GM23248 (cell line): ENCODE measurements around the gene ACAT2. TPM values are rescaled to one million over a fixed set of nuclear protein-coding genes. Genes with fewer than 3 reads are reported as not detected.

Source experiments
- DNase-seq: peaks from one replicate; pipeline ENCODE4 v3.0.0-alpha.2; 2015
- H2AFZ ChIP-seq: fragments of 200-600 bp; sonication (generic); 2 replicates; pipeline ENCODE4 v1.6.1; 2016; ENCODE audit warnings: antibody characterized with exemption
- H3F3A ChIP-seq: fragments of 200-600 bp; sonication (generic); 2 replicates; pipeline ENCODE4 v1.6.1; 2016; ENCODE audit warnings: mild to moderate bottlenecking, antibody characterized with exemption, mixed run types; ENCODE audit not compliant: insufficient read depth
- H3K27ac ChIP-seq: fragments of 200-600 bp; sonication (generic); 2 replicates; pipeline ENCODE4 v1.5.1; 2016; ENCODE audit warnings: mild to moderate bottlenecking
- H3K27me3 ChIP-seq: fragments of 200-600 bp; sonication (generic); replicated peaks from 2 replicates; pipeline ENCODE4 v1.6.1; 2016; ENCODE audit warnings: mild to moderate bottlenecking; ENCODE audit not compliant: insufficient read depth
- H3K36me3 ChIP-seq: fragments of 200-600 bp; sonication (generic); 2 replicates; pipeline ENCODE4 v1.6.1; 2016; ENCODE audit warnings: low read depth, mild to moderate bottlenecking
- H3K4me1 ChIP-seq: fragments of 200-600 bp; sonication (generic); 2 replicates; pipeline ENCODE4 v1.6.1; 2016; ENCODE audit warnings: mild to moderate bottlenecking; ENCODE audit not compliant: insufficient read depth
- H3K4me2 ChIP-seq: fragments of 200-600 bp; sonication (generic); one replicate; pipeline ENCODE4 v1.6.1; 2016; ENCODE audit warnings: mild to moderate bottlenecking; ENCODE audit not compliant: unreplicated experiment
- H3K4me3 ChIP-seq: fragments of 200-600 bp; sonication (generic); 2 replicates; pipeline ENCODE4 v1.5.1; 2016; ENCODE audit warnings: mild to moderate bottlenecking
- H3K79me2 ChIP-seq: fragments of 200-600 bp; sonication (generic); 2 replicates; pipeline ENCODE4 v1.6.1; 2016; ENCODE audit warnings: mild to moderate bottlenecking; ENCODE audit not compliant: insufficient read depth
- H3K9ac ChIP-seq: fragments of 200-600 bp; sonication (generic); 2 replicates; pipeline ENCODE4 v1.6.1; 2016; ENCODE audit warnings: mild to moderate bottlenecking
- H3K9me2 ChIP-seq: fragments of 200-600 bp; sonication (generic); 2 replicates; pipeline ENCODE4 v1.6.1; 2016; ENCODE audit warnings: mixed run types, mild to moderate bottlenecking, moderate library complexity; ENCODE audit not compliant: insufficient read depth
- H3K9me3 ChIP-seq: fragments of 200-600 bp; sonication (generic); one replicate; pipeline ENCODE4 v1.6.1; 2017; ENCODE audit warnings: low read depth
- H4K20me1 ChIP-seq: fragments of 200-600 bp; sonication (generic); 2 replicates; pipeline ENCODE4 v1.6.0; 2016; ENCODE audit not compliant: insufficient read depth
- EZH2 ChIP-seq: fragments of 200-600 bp; sonication (generic); IDR thresholded peaks from 2 replicates; pipeline ENCODE4 v1.6.1; 2018; ENCODE audit warnings: antibody characterized with exemption, mild to moderate bottlenecking; ENCODE audit not compliant: insufficient read depth, poor library complexity, severe bottlenecking
- EZH2phosphoT487 ChIP-seq: fragments of 200-600 bp; sonication (generic); IDR thresholded peaks from 2 replicates; pipeline ENCODE4 v1.6.1; 2018; ENCODE audit warnings: antibody characterized with exemption, moderate library complexity, mild to moderate bottlenecking, low read depth; ENCODE audit not compliant: insufficient read depth
- WGBS, 2 experiments: methylation state at CpG; one replicate each; pipeline ENCODE4 v1.1.6; 2015 to 2017; ENCODE audit warnings: low lambda C conversion rate in 2 of 2, low coverage in 1 of 2; ENCODE audit errors: missing lambda C conversion rate in 2 of 2; 5-methylcytosine and 5-hydroxymethylcytosine counted together
- in situ Hi-C: fragments of 300-500 bp; cut with MboI; formaldehyde crosslinking; loops from 2 replicates; pipeline ENCODE4 v1.15.0; 2020
- polyA plus RNA-seq: library from polyadenylated mRNA; unstranded; fragments of >200 nt; fragmentation: Nextera tagmentation; extraction: Ambion mirVana; gene quantifications from 2 replicates; pipeline ENCODE4 v1.2.1, GENCODE V29; 2016
- total RNA-seq: library from RNA; depleted of rRNA; stranded (reverse); fragments of >200 nt; shearing (Covaris generic); gene quantifications from 2 replicates; pipeline ENCODE4 v1.2.3, GENCODE V29; 2014

ACAT2 gene
- total and polyA plus RNA-seq, 2 experiments from 2014 or later: 10.5 to 18.9 TPM

DNA sequence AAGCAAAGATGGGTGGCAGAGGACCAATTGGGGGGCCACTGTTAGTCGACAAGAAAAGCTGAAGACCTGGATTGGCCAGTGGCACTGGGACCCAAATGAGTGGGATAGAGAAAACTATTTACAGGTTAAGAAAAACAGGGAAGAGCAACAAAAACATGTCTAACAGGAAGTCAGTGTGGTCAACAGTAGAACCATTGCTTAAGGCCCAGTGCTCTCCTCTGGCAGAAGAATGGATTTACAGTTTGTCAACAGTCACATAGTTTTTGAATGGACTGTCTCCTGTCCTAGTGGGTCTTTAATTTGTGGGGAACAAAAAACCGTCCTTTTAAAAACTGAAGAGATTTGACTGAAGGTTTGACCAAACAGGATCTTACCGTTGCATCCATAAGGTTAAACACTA is 46.7 kb upstream of the ACAT2 start:
- H3K79me2 ChIP-seq: peaks cover 61% of the 10 kb centered on the region
- in situ Hi-C loops: no loop called here
- H3K36me3 ChIP-seq: no peaks in the 10 kb centered on the region
- H4K20me1 ChIP-seq: no peaks in the 10 kb centered on the region
- H3K9me3 ChIP-seq: no peaks in the 10 kb centered on the region
- H3K4me3 ChIP-seq: no peak overlapping the region
- H3F3A ChIP-seq: peaks cover 31% of the 10 kb centered on the region
- 79 to 86% methylated on average over 3 of the region's 3 CpGs for WGBS, 2 experiments
- no peaks in the 10 kb centered on the region for H3K27me3 ChIP-seq
- H2AFZ ChIP-seq: no peak overlapping the region
- H3K4me2 ChIP-seq: no peak overlapping the region
- no peak overlapping the region for H3K27ac ChIP-seq
- TF ChIP-seq EZH2phosphoT487 (no peak), EZH2 (no peak)
- no peak overlapping the region for H3K9ac ChIP-seq
- no peaks in the 10 kb centered on the region for H3K9me2 ChIP-seq
- no peak for DNase-seq
- peaks cover 25% of the 10 kb centered on the region for H3K4me1 ChIP-seq

DNA sequence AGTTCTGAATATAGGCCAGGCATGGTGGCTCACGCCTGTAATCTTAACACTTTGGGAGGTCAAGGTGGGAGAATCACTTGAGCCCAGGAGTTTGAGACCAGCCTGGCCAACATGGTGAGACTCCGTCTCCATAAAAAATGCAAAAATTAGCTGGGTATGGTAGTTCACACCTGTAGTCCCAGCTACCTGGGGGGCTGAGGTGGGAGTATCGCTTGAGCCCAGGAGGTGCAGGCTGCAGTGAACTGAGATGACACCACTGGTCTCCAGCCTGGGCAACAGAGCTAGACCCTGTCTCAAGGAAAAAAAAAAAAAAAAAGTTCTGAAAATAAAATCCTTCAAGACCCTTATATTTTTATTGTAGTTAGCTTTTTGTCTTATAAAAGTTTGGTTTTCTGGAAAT is 46.2 kb upstream of the ACAT2 start:
- Histone ChIP-seq H4K20me1 (no peaks in the 10 kb centered on the region), H3K9me2 (no peaks in the 10 kb centered on the region), H3K4me3 (no peak overlapping the region), H3F3A (peaks cover 31% of the 10 kb centered on the region), H3K27me3 (no peaks in the 10 kb centered on the region), H3K79me2 (peaks cover 65% of the 10 kb centered on the region), H3K9ac (peak overlapping the region; percentile 53), H2AFZ (no peak overlapping the region), H3K9me3 (no peaks in the 10 kb centered on the region), H3K4me2 (peak overlapping the region; percentile 57), H3K36me3 (no peaks in the 10 kb centered on the region), H3K4me1 (peaks cover 25% of the 10 kb centered on the region), H3K27ac (peak overlapping the region; percentile 74)
- 96 to 98% methylated on average over 3 of the region's 3 CpGs for WGBS, 2 experiments
- in situ Hi-C loops: no loop called here
- no peak for TF ChIP-seq EZH2phosphoT487
- TF ChIP-seq EZH2: no peak
- no peak for DNase-seq

DNA sequence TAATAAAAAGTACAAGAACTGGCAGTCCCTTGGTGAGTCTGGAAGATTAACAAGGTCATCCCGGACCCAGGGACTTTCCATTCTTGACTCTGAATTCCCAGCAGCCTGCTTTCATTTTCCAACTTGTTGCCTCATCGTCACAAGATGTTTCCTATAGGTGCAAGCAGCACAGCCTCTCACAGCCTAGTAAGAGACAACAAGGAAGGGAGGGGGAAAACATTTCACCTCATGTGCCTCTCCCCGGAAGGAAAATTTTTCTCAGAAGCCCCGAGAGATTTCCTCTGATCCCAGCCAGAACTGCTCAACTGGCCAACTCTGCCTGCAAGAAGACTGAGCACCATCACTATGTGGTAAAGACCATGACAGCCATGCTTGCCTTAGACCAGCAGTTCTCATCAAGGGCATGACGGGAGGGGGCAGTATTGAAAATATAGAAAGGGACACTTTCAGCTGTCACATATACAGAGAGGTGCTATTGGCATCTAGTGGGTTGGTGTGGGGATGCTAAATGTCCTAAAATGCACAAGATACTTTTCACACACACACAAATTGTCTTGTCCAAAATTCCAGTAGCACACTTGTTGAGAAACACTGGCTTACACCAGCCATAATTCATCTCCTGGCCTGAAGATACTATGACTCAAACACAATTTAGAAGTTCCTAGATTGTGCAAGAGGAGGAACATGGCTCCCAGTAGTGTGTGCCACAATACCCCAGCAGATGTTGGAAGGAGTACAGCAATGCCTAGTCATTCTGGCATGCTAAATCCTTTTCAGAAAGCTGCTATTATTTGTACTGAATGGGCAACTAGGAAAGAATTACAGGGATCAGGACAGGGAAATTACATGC is 45.4 kb upstream of the ACAT2 start:
- H3K36me3 ChIP-seq: no peaks in the 10 kb centered on the region
- H3K9me3 ChIP-seq: no peaks in the 10 kb centered on the region
- no peaks in the 10 kb centered on the region for H4K20me1 ChIP-seq
- peak overlapping the region; percentile 20; the same call in 1 of the 2 replicates for H3K4me3 ChIP-seq
- DNase-seq: peak; percentile 98
- H2AFZ ChIP-seq: 0 out of 2 replicates have a peak overlapping the region, but pooled peaks have one; percentile 8
- H3K9ac ChIP-seq: peak overlapping the region; percentile 58
- H3K27ac ChIP-seq: peak overlapping the region; percentile 74
- 3 to 4% methylated on average over 5 of the region's 5 CpGs for WGBS, 2 experiments
- no peaks in the 10 kb centered on the region for H3K27me3 ChIP-seq
- peaks cover 25% of the 10 kb centered on the region for H3K4me1 ChIP-seq
- H3K79me2 ChIP-seq: peaks cover 71% of the 10 kb centered on the region
- in situ Hi-C loops: no loop called here
- no peaks in the 10 kb centered on the region for H3K9me2 ChIP-seq
- peaks cover 31% of the 10 kb centered on the region for H3F3A ChIP-seq
- peak overlapping the region; percentile 57 for H3K4me2 ChIP-seq
- TF ChIP-seq EZH2phosphoT487 (0 out of 2 replicates have a peak, but pooled peaks have one; percentile 20), EZH2 (no peak)

DNA sequence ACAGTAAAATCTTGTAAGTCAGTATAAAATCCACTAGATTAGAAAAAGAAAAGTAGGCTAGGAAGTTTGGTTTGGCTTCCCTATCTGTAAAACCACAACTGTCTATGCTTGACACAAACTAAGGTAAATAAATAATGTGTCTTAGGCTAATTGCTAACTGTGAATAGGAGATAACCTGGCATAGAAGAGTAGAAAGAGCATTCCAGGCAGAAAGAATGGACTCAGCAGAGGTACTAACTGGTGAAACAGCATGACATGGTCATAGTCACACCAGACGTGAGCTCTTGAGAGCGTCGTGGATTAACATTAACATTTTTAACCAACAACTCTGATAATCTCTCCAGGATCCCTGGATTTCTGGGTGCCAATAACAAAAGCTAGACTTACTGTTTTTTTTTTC is 43.2 kb upstream of the ACAT2 start:
- H3K4me3 ChIP-seq: no peak overlapping the region
- H2AFZ ChIP-seq: no peak overlapping the region
- no peaks in the 10 kb centered on the region for H3K9me2 ChIP-seq
- no peak overlapping the region for H3K9ac ChIP-seq
- H3K4me2 ChIP-seq: no peak overlapping the region
- DNase-seq: no peak
- no peak for TF ChIP-seq EZH2phosphoT487
- no peak for TF ChIP-seq EZH2
- no peaks in the 10 kb centered on the region for H3K36me3 ChIP-seq
- in situ Hi-C loops: no loop called here
- H4K20me1 ChIP-seq: no peaks in the 10 kb centered on the region
- no peaks in the 10 kb centered on the region for H3K9me3 ChIP-seq
- no peaks in the 10 kb centered on the region for H3K27me3 ChIP-seq
- H3K4me1 ChIP-seq: peaks cover 25% of the 10 kb centered on the region
- H3K79me2 ChIP-seq: peaks cover 73% of the 10 kb centered on the region
- WGBS, 2 experiments: 97 to 100% methylated on average over 3 of the region's 3 CpGs
- H3F3A ChIP-seq: peaks cover 31% of the 10 kb centered on the region
- no peak overlapping the region for H3K27ac ChIP-seq
